ENCODE results near the gene MYL3.

MYL3 gene

DNA sequence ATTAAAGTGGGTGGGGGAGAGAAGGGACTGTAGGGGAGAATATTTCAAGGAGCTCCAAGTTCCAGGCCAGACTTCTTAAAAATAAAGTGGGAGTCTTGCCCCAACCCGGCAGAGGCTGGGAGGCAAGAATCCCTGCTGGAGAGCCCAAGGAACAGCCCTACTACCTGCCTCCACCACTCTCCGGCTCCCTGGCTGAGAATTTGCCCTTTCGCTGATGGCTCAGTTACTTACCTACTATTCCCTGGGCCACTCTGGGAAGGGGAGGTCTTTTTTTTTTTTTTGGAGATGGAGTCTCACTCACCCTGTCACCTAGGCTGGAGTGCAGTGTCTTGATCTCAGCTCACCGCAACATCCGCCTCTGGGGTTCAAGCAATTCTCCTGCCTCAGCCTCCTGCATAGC lies 15.5 kb downstream of the MYL3 start:
- H3K27ac ChIP-seq = no peak overlapping the region
- no peak for TF ChIP-seq ZFX (IDR thresholded peaks at IDR 0.05)
- TF ChIP-seq, protein P1, sequence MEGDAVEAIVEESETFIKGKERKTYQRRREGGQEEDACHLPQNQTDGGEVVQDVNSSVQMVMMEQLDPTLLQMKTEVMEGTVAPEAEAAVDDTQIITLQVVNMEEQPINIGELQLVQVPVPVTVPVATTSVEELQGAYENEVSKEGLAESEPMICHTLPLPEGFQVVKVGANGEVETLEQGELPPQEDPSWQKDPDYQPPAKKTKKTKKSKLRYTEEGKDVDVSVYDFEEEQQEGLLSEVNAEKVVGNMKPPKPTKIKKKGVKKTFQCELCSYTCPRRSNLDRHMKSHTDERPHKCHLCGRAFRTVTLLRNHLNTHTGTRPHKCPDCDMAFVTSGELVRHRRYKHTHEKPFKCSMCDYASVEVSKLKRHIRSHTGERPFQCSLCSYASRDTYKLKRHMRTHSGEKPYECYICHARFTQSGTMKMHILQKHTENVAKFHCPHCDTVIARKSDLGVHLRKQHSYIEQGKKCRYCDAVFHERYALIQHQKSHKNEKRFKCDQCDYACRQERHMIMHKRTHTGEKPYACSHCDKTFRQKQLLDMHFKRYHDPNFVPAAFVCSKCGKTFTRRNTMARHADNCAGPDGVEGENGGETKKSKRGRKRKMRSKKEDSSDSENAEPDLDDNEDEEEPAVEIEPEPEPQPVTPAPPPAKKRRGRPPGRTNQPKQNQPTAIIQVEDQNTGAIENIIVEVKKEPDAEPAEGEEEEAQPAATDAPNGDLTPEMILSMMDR (conservative IDR thresholded peaks at IDR 0.05) = no peak

DNA sequence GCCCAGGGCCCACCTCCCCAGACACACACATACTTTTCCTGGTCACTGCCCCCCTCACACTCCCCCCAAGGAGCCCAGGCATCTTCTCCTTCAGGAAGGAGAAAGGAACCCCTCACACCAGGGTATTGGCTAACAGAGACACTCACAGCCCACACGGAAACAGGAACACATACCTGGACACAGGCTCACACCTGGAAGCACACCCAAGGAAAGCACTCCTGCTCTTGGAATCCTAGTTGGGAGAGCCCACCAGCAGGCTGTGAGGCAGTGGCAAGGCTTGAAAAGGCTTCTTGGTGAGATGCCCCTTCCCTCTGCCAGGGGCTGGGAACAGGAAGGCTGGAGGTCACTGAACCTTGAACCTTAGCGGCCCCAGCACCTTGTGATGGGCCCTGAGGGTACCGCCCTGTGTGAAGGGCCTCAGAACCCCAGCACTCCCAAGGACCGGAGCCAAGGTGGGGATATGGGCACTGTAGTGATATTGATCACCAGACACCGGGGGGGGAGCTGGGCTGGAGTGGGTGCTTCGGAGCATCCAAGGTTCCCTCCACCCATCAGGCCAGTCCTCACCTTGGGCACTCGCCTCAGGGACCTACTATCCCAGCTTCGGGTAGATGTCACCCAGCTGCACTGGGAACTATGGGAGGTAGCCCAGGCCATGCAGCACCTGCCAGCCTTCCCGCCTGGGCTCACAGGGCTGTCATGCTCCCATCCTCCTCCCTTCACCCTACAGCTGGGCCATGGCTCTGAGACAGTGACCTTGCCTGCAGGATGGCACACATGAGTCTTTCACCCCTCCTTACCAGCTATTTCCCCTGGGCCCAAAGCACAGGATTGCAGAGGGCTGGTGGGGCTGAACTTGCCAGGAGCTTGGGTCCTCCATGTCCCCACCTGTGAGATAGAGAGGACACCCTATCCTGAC lies 16.4 kb downstream of the MYL3 start:
- H3K27ac ChIP-seq = no peak overlapping the region
- TF ChIP-seq ZFX (IDR thresholded peaks at IDR 0.05) = no peak
- TF ChIP-seq, protein P1 (conservative IDR thresholded peaks at IDR 0.05) = no peak

GRCh38 chr3:46845860-46846623 lies 17.2 kb downstream of the MYL3 start:
- TF ChIP-seq, protein P1 (conservative IDR thresholded peaks at IDR 0.05) = 0 out of 2 replicates have a peak, but pooled peaks have one; percentile 12
- no peak for TF ChIP-seq ZFX (IDR thresholded peaks at IDR 0.05)

GRCh38 chr3:46845397-46845859 lies 17.8 kb downstream of the MYL3 start:
- H3K27ac ChIP-seq = no peak overlapping the region
- TF ChIP-seq, protein P1 (conservative IDR thresholded peaks at IDR 0.05) = no peak
- TF ChIP-seq ZFX (IDR thresholded peaks at IDR 0.05) = no peak

More at GRCh38 chr3:46845860-46846623, 17.2 kb downstream of the MYL3 start:
- no peak overlapping the region for H3K27ac ChIP-seq

DNA sequence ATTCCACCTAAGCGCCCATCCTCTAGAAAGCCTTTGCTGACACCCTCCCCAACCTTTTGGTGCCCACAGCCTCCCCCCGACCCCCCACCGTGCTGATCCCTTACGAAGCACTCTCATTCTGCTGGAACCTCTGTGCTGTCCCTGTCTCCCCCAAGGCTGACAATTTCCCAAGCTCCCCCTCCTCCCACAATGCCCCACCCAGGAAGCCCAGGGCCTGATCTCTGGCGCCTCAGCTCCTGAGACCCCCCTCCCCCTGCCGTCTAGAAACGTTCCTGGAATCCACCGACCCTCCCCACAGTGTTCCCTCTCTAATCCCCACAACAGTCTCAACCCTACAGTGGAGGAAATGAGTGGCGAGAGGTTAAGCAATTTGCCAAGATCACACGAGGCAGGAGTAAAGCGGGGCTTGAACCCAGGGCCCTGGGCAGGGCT lies 18.3 kb downstream of the MYL3 start:
- no peak for TF ChIP-seq ZFX (IDR thresholded peaks at IDR 0.05)
- TF ChIP-seq, protein P1 (conservative IDR thresholded peaks at IDR 0.05) = no peak
- no peak overlapping the region for H3K27ac ChIP-seq

DNA sequence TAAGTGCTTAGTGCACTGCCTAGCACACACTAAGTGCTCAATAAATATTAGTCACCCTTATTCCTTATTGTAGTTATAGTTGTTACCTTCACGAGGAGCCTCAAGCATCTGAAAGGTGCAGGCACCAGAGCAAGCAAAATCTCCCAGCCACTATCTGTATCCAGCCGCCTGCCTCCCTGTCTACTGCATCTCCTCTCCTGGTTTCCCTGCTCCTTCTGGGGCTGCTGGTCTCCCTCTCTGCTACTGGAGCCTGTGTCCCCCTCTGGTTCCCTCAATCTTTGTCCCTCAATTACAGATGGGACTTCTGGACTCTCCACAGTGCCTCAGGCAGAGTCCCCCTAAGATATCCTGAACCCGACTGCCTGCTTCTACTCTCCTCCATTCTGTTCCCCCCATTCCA lies 18.8 kb downstream of the MYL3 start:
- H3K27ac ChIP-seq = no peak overlapping the region
- TF ChIP-seq, protein P1 (conservative IDR thresholded peaks at IDR 0.05) = no peak
- TF ChIP-seq ZFX (IDR thresholded peaks at IDR 0.05) = no peak

GRCh38 chr3:46843508-46843907 lies 19.7 kb downstream of the MYL3 start:
- H3K27ac ChIP-seq = no peak overlapping the region
- TF ChIP-seq, protein P1 (conservative IDR thresholded peaks at IDR 0.05) = no peak
- no peak for TF ChIP-seq ZFX (IDR thresholded peaks at IDR 0.05)
